GM18861 (cell line): Measurements from ENCODE around the gene CAPZA2.
A peak's percentile ranks its signal among the peaks of the same experiment; 100 is the strongest.
"Not testable (repeated sequence)": the region's sequence is repeated elsewhere in the genome, so short reads cannot be mapped to it uniquely, and the experiment has no call there.

Experiments used
- ATAC-seq: cut with Tn5 transposase; IDR thresholded peaks from one replicate; pipeline ENCODE4 v1.9.1; 2021; ENCODE audit not compliant: unreplicated experiment

CAPZA2 gene

DNA sequence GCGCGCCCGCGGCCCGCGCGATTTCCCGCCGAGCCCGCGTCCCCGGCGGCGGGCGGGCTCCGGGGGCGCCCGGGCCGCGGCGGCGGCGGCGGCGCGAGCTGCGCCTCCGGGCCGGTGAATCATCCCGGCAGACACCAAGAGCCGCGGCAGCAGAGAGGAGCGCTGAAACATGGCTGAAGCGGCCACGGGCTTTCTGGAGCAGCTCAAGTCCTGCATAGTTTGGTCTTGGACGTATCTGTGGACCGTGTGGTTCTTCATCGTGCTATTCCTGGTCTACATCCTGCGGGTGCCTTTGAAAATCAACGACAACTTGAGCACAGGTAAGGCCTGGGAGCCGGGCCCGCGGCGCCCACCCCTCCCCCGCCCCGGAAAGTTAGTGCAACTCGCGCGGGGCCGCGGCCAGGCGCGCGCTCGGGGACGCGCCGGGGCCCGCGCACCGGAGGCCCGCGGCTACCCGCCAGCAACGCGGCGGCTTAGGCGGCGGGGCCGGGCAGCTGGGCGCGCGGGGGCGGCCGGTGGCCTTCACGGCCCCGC, 91.1 kb downstream of the CAPZA2 start, which contains the start of gene ST7:
Gene ST7, plus strand, starts transcription at position 130 of the 534 bp plus-strand sequence. Its CDS starts 40 bp downstream, at position 170.
- ATAC-seq, result peak; percentile 21

DNA sequence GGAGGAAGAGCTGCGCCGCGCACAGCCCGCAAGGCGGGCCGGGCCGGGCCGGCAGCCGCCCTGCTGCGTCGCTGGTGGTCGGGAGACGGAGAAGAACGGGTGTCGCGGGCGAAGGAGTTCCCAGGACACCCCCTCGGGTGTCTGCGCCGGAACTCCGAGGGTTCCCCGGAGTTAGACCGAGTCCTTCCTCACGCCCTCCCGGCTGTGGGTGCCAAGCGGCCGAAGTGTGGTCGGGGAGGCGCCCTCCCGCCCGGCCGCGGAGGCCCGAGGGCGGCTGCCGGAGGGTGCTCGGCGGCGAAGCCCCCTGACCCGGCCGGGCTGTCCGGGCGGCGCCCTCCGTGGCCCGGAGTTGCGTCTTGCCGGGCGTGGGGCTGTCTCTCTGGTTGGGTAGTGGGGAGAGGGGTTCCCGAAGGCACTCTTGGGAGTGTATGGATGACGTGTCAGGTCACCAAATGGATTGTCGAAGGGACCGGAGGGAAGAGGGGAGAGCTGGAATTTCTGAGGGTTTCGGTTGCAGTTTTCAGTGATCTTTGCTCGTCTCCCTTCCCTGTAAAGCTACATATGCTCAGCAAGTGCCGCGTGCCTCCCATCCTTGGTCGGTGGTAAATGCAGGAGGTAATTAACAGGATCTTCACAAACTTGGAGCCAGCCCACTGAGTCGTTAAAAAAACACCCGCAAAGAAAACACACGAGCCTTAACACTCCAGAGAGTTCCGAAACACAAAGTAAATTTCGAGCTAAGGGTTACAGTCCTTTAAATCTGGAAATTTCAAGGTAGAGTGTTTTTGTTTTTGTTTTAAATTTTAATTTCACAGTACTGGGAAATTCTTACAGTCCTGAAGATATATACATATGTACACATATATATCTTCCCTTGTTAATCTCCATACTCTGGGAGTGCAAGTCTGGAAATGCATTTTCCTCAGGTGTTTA, 91.8 kb downstream of the CAPZA2 start:
- peak; percentile 5 for ATAC-seq

DNA sequence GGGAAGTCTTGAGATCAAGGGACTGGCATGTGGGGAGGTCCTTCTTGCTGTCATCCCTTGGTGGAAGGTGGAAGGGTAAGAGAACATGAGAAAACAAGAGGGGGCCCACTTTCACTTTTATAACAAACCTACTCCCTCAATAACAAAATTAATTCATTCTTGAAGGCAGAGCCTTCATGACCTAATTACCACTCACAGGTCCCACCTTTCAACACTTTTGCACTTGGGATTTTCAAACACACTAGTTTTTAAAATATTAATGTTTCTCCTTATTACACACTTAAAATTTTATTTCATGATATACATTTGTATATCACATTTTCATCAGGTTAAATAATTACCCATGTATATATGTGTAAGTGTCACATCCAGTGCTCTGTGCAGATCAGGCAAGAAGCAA, 93.0 kb downstream of the CAPZA2 start:
- ATAC-seq, result no peak

DNA sequence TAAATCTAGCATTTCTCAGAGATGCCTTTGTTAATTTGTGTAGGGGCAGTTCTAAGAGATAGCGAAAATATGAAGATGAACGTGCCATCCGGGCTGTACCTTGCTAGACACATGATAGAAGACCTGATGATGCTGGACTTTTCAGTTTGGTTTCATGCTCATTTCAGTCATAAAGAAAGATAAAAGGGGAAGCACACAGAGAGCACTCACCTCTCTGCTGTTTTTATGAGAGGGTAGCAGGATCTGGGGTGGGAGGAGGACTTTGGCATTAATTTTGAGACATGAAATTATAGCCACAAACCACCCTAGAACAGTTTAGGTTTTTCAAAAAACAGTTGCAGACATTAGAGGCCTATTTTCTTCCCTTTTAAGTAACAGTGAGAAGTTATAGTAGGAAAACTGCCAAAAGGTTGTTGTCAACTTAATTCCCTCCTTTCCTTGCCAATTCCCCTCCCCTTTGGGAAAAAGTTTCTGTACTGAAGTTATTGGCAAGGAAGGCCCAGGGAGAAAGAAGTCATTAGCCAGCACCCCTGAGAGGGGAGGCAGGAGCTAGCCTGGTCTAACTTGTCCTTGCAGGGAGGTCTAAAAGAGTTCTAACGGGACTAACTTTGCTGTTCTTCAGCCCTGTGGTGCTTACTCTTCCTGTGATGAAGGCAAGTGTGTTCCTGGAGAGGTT, 93.6 kb downstream of the CAPZA2 start:
- ATAC-seq, result peak; percentile 70

DNA sequence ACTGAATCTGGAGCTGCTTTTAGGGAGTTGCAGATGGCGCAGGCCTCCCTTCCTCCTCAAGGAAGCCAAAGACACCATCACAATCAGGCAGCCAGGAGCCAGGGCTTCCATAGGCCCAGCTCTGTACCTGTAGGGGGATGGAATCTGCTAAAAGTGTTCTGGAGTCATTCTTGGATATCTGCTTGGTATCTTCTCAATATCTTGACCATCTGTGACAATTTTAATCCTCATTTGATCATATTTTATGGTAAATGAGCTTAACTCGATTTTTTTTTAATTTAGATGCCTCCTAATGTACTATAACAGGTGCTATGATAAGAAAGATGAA, 94.1 kb downstream of the CAPZA2 start:
- ATAC-seq, result no peak

DNA sequence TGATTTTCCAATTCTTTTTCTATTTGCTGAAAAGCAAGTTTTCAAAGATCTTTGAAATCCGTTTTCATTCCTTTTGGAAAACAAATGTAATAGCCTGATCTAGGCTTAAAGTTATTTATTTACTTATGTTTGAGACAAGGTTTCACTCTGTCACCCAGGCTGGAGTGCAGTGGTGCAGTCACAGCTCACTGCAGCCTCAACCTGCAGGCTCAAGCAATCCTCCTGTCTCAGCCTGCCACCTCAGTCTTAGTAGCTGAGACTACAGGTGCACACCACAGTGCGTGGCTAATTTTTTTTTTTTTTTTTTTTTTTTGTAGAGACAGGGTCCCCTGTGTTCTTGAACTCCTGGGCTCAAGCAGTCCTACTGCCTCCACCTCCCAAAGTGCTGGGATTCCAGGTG, 95.5 kb downstream of the CAPZA2 start:
- peak; percentile 54 for ATAC-seq

DNA sequence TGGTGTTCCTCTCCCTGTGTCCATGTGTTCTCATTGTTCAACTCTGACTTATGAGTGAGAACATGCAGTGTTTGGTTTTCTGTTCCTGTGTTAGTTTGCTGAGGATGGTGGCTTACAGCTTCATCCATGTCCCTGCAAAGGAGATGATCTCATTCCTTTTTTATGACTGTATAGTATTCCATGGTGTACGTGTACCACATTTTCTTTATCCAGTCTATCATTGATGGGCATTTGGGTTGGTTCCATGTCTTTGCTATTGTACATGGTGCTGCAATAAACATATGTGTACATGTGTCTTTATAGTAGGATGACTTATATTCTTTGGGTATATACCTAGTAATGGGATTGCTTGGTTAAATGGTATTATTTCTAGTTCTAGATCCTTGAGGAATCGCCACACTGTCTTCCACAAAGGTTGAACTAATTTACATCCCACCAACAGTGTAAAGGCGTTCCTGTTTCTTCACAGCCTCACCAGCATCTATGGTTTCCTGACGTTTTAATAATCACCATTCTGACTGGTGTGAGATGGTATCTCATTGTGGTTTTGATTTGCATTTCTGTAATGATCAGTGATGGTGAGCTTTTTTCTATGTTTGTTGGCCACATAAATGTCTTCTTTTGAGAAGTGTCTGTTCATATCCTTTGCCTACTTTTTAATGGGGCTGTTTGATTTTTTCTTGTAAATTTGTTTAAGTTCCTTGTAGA, 99.7 kb downstream of the CAPZA2 start:
- ATAC-seq, result not testable (repeated sequence)

DNA sequence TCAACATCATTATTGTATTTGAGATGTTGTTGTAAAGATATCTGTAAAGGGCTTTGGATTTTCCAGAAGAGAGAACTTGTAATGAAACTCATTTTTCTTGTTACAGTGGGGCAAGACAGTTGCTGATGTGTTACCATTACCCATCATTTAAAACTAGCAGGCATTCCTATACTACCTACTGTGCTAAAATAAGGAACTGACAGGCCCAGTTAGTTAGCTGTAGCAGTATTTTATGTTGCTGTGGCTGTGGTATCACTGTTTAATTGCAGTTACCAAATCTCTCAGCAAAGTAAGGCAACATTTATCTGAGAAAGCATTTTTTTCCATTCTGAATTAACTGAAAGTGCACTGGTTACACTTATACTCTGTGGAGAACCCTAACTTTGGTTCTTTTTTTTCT, 100.8 kb downstream of the CAPZA2 start:
- no peak for ATAC-seq

DNA sequence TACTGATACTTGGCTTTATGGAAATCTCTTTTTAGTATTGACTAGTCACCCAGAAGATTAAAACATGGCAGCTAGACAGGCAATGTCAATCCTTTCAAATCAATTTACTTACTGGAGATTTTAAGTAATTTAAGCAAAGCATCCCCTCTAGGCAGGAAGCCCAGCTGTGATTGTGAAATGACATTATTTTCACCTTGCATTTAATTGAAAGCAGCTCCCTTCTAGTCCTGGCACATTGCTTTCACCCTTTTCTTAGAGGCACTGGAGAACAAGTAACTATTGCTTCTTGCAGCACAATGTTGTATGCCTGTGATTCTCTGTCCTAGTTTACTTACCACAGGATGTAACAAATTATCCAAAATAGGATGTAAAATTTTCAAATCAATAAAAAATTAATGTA, 104.2 kb downstream of the CAPZA2 start:
- ATAC-seq, result no peak

DNA sequence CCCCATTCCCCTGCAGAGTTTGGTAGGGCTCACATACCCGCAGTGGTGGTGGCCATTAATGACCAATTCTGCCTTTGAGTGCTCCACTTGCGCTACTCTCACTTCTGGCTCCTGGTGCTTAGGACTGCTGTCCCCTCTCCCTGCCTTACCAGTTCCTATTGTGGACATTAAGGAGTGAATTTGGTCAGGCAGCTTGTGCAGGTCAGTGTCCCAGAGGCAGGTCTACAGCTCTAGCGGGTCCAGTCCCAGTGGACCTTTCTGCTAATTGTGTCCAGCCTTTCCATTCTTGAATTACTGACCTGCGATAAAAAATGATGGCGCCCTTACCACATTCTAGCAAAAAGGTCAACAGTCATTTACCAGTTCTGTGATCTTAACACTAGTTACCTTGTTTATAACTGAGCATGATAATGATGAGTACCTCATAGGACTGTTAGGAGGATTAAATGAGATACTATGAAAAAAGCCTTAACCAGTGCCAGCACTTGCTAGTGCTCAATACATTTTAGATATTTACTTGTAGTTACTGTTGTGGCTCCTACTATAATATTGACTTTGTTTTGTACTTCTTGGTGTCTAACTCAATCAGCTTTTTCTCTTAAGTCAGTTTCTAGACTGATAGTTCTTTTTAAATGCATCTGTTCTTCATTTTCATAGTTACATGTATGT, 105.0 kb downstream of the CAPZA2 start:
- ATAC-seq, result no peak

DNA sequence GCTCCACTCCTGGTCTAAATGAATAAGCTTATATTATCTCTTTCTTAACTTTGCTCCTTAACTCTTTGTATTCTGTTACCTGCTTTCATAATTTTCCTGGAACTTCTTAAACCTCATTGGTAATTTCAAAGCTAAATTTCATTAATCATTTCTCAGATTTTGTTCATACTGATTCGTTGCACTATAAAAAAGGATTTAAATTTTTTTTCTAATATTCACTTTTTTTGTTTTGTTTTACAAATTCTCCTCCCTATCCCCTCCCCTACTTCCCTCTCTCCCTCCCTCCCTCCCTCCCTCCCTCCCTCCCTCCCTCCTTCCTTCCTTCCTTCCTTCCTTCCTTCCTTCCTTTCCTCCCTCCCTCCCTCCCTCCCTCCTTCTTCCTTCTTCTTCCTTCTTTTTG, 105.6 kb downstream of the CAPZA2 start:
- ATAC-seq, result no peak

DNA sequence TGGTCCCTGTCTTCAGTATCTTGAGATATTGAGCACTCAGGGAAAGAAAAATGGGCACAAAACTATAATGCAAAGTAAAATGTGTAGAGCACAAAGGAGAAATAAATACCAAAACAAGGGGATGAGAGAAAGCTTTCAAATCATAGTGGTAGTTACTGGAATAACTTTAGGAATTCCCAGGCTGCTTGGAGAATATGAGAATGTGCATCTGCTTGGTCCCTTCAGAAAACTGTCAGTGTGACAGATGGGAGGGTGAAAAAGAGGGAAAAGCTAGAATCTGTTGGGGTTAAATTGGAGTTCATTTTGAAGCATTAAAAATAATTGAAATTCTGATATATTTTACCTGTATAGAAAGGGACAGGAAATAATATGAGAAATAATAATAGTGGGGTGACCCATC, 106.2 kb downstream of the CAPZA2 start:
- ATAC-seq, result no peak

DNA sequence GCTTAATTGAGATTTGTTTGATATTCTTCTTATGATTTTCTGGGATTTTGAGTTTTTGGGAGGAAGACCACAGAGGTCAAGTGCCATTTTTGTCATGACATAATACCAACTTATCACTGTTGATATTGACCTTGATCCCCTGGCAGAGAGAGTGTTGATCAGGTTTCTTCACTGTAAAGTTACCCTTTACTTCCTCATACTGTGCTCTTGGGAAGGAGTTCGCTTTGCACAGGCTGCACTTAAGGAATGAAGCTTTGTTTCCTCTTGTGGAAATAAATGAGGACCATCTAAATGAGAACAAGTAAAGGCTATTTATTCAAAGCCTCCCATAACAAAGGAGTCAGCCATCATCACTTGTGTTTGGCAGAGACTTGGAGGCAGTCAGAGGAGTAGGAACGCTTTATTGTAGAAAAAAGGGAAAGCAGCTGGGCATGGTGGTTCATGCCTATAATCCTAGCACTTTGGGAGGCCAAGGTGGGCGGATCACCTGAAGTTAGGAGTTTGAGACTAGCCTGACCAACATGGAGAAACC, 107.0 kb downstream of the CAPZA2 start:
- no peak for ATAC-seq

DNA sequence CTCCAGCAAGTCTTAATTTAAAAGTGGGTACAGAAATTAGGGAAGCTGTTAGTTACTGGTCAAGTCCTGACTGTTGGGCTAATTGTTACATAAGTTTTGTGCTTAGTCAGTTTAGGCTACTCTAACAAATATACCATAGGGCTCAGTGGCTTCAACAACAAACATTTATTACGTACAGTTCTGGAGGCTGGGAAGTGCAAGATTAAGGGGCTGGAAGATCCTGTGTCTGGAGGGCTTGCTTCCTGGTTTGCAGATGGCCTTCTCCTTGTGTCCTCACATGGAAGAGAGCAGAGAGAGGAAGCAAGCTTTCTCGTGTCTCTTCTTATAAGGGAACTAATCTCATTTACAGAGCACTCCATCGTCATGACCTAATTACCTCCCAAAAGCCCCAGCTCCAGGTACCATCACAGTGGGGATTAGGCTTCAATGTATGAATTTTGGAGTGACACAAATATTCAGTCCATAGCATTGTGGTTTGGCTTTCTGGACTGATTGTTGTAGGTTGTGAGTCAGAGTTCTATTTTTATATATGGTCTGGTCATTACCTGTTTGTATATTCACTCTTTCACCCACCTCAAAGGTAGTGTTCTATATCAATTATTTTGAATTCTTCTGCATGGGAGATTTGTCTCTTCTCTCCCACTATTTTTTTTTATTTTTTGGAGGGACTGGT, 108.0 kb downstream of the CAPZA2 start:
- ATAC-seq, result peak; percentile 69

DNA sequence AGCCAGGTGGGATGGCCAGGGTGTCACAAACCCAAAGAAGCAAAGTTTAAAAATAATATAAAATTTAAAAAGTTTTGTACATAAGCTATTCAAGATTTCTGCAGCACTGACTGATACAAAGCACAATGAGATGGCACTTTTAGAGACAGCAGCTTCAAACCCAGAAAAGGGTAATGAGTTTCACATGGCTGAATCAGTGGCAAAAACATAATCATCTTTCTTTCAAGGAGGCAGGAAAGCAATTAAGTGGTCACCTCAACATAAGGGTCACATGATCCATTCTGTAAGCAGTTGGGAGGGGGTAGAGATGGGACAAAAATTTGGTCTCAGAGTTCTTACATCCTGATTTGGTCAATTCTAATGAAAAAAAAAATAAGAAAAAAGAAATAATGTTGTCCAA, 108.8 kb downstream of the CAPZA2 start:
- ATAC-seq, result not testable (repeated sequence)
